Measurements from ENCODE around the gene ENDOD1.

Gene ENDOD1

GRCh38 chr11:95098826-95099225 lies 9.2 kb downstream of the ENDOD1 start:
- no peak for TF ChIP-seq CTCF (IDR thresholded peaks at IDR 0.05; ENCODE audit: extremely low read depth, insufficient read depth, missing control alignments)
- in situ Hi-C loops (cut with MboI; ENCODE audit: low pct_unique_long_range_greater_than_20kb, low sequenced_read_pairs, unreplicated experiment), result no loop called here
- DNase-seq (ENCODE audit: low spot score), result no peak

- in situ Hi-C loops (cut with MboI; ENCODE audit: low pct_unique_long_range_greater_than_20kb, low sequenced_read_pairs, unreplicated experiment), result no loop called here
- no peak for TF ChIP-seq CTCF (IDR thresholded peaks at IDR 0.05; ENCODE audit: extremely low read depth, insufficient read depth, missing control alignments)
Observed at GRCh38 chr11:95100191-95100648, 10.6 kb downstream of the ENDOD1 start.

GRCh38 chr11:95100856-95101507 lies 11.3 kb downstream of the ENDOD1 start:
- TF ChIP-seq CTCF (IDR thresholded peaks at IDR 0.05; ENCODE audit: extremely low read depth, insufficient read depth, missing control alignments), result no peak
- DNase-seq (ENCODE audit: low spot score), result no peak
- in situ Hi-C loops (cut with MboI; ENCODE audit: low pct_unique_long_range_greater_than_20kb, low sequenced_read_pairs, unreplicated experiment), result no loop called here

More at GRCh38 chr11:95100191-95100648, 10.6 kb downstream of the ENDOD1 start:
- DNase-seq (ENCODE audit: low spot score), result no peak

- no peak for TF ChIP-seq CTCF (IDR thresholded peaks at IDR 0.05; ENCODE audit: extremely low read depth, insufficient read depth, missing control alignments)
- in situ Hi-C loops (cut with MboI; ENCODE audit: low pct_unique_long_range_greater_than_20kb, low sequenced_read_pairs, unreplicated experiment), result no loop called here
- DNase-seq (ENCODE audit: low spot score), result no peak
Observed at GRCh38 chr11:95101935-95102334, 12.3 kb downstream of the ENDOD1 start.

GRCh38 chr11:95102733-95103132 lies 13.1 kb downstream of the ENDOD1 start:
- no peak for TF ChIP-seq CTCF (IDR thresholded peaks at IDR 0.05; ENCODE audit: extremely low read depth, insufficient read depth, missing control alignments)
- DNase-seq (ENCODE audit: low spot score), result no peak
- in situ Hi-C loops (cut with MboI; ENCODE audit: low pct_unique_long_range_greater_than_20kb, low sequenced_read_pairs, unreplicated experiment), result no loop called here

- TF ChIP-seq CTCF (IDR thresholded peaks at IDR 0.05; ENCODE audit: extremely low read depth, insufficient read depth, missing control alignments), result no peak
- in situ Hi-C loops (cut with MboI; ENCODE audit: low pct_unique_long_range_greater_than_20kb, low sequenced_read_pairs, unreplicated experiment), result no loop called here
Observed at GRCh38 chr11:95103701-95104100, 14.1 kb downstream of the ENDOD1 start.

More at GRCh38 chr11:95103701-95104100, 14.1 kb downstream of the ENDOD1 start:
- DNase-seq (ENCODE audit: low spot score), result no peak
